DMS153 treated with DMSO at 0.1 percent for 48 hours (cell line): ENCODE measurements around the gene ICA1.

Source experiments
- DNase-seq: peaks from one replicate; lab custom pipeline; 2025; ENCODE audit not compliant: unreplicated experiment; lab: John Stamatoyannopoulos, UW

The ICA1 gene

GRCh38 chr7:8135417-8135816 is 126.5 kb downstream of the ICA1 start:
- no peak for DNase-seq

- no peak for DNase-seq
These were observed 127.8 kb downstream of the ICA1 start for GRCh38 chr7:8134089-8134733.

- no peak for DNase-seq
These were observed 128.6 kb downstream of the ICA1 start for GRCh38 chr7:8133188-8133848.

- no peak for DNase-seq
These were observed 130.0 kb downstream of the ICA1 start for GRCh38 chr7:8131694-8132605.

GRCh38 chr7:8130663-8131062 is 131.3 kb downstream of the ICA1 start:
- no peak for DNase-seq

- no peak for DNase-seq
These were observed 132.7 kb downstream of the ICA1 start for GRCh38 chr7:8129318-8129659.

GRCh38 chr7:8128449-8129317 is 133.3 kb downstream of the ICA1 start:
- no peak for DNase-seq

- DNase-seq: no peak
These were observed 135.3 kb downstream of the ICA1 start for GRCh38 chr7:8126601-8127167.

- DNase-seq: no peak
These were observed 136.1 kb downstream of the ICA1 start for GRCh38 chr7:8125680-8126444.

GRCh38 chr7:8121243-8121642 is 140.7 kb downstream of the ICA1 start:
- no peak for DNase-seq

GRCh38 chr7:8120390-8121058 is 141.4 kb downstream of the ICA1 start:
- DNase-seq: no peak

GRCh38 chr7:8119262-8119661 is 142.7 kb downstream of the ICA1 start:
- DNase-seq: no peak

GRCh38 chr7:8117195-8117594 is 144.8 kb downstream of the ICA1 start:
- DNase-seq: no peak

- DNase-seq: no peak
These were observed 146.2 kb downstream of the ICA1 start for GRCh38 chr7:8115547-8116402.

GRCh38 chr7:8114175-8114574 is 147.8 kb downstream of the ICA1 start:
- DNase-seq: no peak

GRCh38 chr7:8113184-8113583 is 148.8 kb downstream of the ICA1 start:
- no peak for DNase-seq

- DNase-seq: no peak
These were observed 149.3 kb downstream of the ICA1 start for GRCh38 chr7:8112685-8113084.

GRCh38 chr7:8111282-8111960 is 150.5 kb downstream of the ICA1 start:
- no peak for DNase-seq
